ENCODE measurements around the gene ZNF425.
"Not testable (repeated sequence)": the region's sequence is repeated elsewhere in the genome, so short reads cannot be mapped to it uniquely, and the experiment has no call there.

Gene ZNF425

GRCh38 chr7:149133028-149133710, 7.0 kb upstream of the ZNF425 start:
- DNase-seq, result no peak

- DNase-seq, result no peak
Observed at GRCh38 chr7:149130572-149131198, 4.6 kb upstream of the ZNF425 start.

- DNase-seq, result peak; percentile 88
Observed at GRCh38 chr7:149126662-149127266, 640 bp upstream of the ZNF425 start.

GRCh38 chr7:149125189-149125862, 798 bp downstream of the ZNF425 start:
- no peak for DNase-seq

GRCh38 chr7:149109969-149110368, 16.2 kb downstream of the ZNF425 start:
- DNase-seq, result no peak

- no peak for DNase-seq
Observed at GRCh38 chr7:149104749-149105148, 21.4 kb downstream of the ZNF425 start.

- no peak for DNase-seq
Observed at GRCh38 chr7:149104214-149104613, 21.9 kb downstream of the ZNF425 start.

- no peak for DNase-seq
Observed at GRCh38 chr7:149103424-149103823, 22.7 kb downstream of the ZNF425 start.

GRCh38 chr7:149102666-149103065, 23.5 kb downstream of the ZNF425 start:
- no peak for DNase-seq

GRCh38 chr7:149100821-149101220, 25.3 kb downstream of the ZNF425 start:
- DNase-seq, result no peak

GRCh38 chr7:149099058-149099457, 27.1 kb downstream of the ZNF425 start:
- DNase-seq, result no peak

GRCh38 chr7:149097088-149097487, 29.0 kb downstream of the ZNF425 start:
- DNase-seq, result no peak

GRCh38 chr7:149093228-149093627, 32.9 kb downstream of the ZNF425 start:
- no peak for DNase-seq

GRCh38 chr7:149092244-149092643, 33.9 kb downstream of the ZNF425 start:
- DNase-seq, result not testable (repeated sequence)

- DNase-seq, result peak; percentile 97
Observed at GRCh38 chr7:149090397-149091195, 35.5 kb downstream of the ZNF425 start, which contains the start of gene ZNF786. Gene ZNF786 (minus strand): TSS chr7:149090718. CDS start chr7:149090640, 78 bp downstream.

- DNase-seq, result no peak
Observed at GRCh38 chr7:149087376-149087775, 38.7 kb downstream of the ZNF425 start.

- DNase-seq, result no peak
Observed at GRCh38 chr7:149085866-149086265, 40.3 kb downstream of the ZNF425 start.

GRCh38 chr7:149084407-149084806, 41.7 kb downstream of the ZNF425 start:
- DNase-seq, result no peak

GRCh38 chr7:149081914-149082313, 44.2 kb downstream of the ZNF425 start:
- DNase-seq, result no peak

GRCh38 chr7:149077594-149077993, 48.5 kb downstream of the ZNF425 start:
- no peak for DNase-seq

GRCh38 chr7:149075286-149075685, 50.8 kb downstream of the ZNF425 start:
- DNase-seq, result no peak

- DNase-seq, result no peak
Observed at GRCh38 chr7:149074116-149074885, 51.8 kb downstream of the ZNF425 start.

Measured in activated CD8-positive, alpha-beta memory T cell treated with anti-CD3 and anti-CD28 coated beads, Interleukin-2, amount 50 U/mL, for 48 hours (primary cell).